GM21529 (cell line): ENCODE results near the gene FOXN4.

Source experiments
- ATAC-seq: cut with Tn5 transposase; IDR thresholded peaks from one replicate; pipeline ENCODE4 v1.9.1; 2021; ENCODE audit not compliant: unreplicated experiment

FOXN4 gene

GRCh38 chr12:109307051-109307450 is 2.0 kb downstream of the FOXN4 start:
- ATAC-seq, result no peak

- ATAC-seq, result no peak
Measured at GRCh38 chr12:109305547-109305946, 3.5 kb downstream of the FOXN4 start.

GRCh38 chr12:109304485-109304884 is 4.6 kb downstream of the FOXN4 start:
- ATAC-seq, result no peak

DNA sequence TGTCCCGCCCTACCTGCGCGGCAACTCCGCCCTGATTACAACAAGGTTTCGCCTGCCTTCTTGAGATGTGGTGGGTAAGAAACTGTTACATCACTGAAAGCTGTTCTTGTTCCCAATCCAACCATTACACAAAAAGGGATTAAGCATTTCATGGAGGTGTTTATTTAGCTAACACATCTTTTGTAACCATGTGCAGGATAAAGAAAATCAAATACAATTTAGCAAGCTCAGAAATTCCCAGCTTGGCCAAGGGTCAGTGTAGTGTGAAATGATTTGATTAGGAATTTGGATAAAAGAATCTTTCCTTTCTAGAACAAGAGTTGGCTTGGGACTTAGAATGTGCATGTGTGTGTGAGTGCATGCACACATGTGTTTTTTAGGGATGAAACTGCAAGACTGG is 6.3 kb downstream of the FOXN4 start:
- ATAC-seq, result no peak

DNA sequence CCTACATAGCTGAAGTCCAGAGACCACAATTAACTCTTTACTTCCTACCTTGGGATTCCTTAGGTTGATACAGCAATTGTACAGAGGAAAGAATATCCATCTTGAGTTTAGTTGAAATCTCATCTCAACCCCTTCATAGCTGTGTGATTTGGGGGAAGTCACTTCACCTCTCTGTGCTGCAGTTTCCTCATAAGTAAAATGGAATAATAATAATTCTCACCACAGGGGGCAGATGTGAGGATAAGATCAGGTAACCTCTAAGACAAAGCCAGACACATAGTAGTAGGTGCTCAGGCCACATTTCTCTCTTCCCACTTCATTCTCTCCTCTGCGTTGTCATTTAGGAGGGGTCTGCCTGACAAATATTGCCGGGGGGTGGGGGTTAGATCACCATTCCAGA is 6.7 kb downstream of the FOXN4 start:
- ATAC-seq, result no peak

GRCh38 chr12:109301643-109302168 is 7.4 kb downstream of the FOXN4 start:
- no peak for ATAC-seq

DNA sequence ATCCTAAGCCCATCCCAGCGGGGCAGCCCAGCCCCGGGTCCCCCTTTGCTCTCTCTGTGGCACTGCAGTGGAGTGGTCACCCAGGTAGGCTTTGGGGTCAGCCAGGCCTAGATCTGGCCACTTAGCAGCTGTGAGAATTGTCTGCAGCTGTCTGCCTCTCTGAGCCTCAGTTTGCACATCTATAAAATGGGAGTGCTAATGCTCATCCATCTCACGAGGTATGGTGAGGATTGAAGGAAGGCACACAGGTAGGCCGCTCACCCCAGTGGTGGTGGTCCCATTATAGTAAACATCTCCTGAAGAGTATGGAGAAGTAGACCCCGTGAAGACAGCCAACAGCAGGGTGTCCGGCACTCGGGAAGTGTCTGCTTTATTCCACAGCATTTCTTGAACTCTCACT is 9.2 kb downstream of the FOXN4 start:
- ATAC-seq, result no peak

DNA sequence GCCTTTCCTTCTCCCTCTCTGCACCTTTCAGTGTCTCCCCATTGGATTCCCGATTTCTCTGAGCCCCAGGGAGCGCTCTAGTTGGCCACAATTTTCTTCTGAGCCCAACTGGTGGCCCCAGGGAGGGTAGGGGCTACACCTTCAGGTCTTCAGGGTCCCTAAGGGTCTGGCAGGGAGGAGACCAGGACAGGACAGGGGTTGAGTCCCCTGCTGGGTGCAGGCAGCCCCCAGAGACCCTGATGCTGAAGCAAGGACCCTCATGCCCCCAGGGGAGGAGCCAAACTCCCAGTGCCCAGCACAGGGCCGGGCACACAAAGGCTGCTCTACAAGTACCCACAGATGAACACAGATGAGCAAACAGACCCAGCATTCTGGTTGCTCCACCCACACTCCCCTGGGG is 12.7 kb downstream of the FOXN4 start:
- ATAC-seq, result no peak

DNA sequence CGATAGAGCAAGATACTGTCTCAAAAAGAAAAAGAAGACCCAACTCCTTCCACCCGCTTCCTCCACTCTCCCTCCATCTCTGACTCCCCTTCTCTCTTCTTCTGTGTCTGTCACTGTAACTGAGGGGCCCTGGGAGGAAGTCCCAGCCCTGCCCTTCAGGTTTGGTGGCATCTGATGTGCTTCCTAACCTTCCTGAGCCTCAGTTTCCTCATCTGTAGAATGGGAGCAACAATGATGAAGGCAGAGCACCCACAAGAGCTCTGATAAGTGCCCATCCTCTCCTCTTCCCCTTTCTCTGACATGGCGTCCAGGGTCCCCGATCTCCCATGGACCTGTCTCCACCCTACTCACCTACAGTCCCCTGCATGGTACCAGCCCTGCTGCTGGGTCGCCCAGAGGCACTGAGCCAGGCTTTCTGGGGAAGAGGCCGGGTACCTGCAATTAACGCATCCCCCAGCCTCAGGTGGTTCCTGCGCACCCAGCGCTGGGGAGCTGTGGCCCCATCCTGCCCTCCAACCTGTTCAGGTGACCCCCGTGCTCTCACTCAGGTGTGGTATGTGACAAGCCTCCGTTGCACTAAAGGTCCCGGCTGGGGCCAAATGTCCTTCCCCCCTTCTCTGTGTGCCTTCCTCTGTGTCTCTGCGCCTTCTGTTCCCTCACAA is 13.2 kb downstream of the FOXN4 start:
- ATAC-seq, result no peak

GRCh38 chr12:109294286-109294796 is 14.7 kb downstream of the FOXN4 start:
- ATAC-seq, result no peak

- no peak for ATAC-seq
Measured at GRCh38 chr12:109293106-109293505, 16.0 kb downstream of the FOXN4 start.

DNA sequence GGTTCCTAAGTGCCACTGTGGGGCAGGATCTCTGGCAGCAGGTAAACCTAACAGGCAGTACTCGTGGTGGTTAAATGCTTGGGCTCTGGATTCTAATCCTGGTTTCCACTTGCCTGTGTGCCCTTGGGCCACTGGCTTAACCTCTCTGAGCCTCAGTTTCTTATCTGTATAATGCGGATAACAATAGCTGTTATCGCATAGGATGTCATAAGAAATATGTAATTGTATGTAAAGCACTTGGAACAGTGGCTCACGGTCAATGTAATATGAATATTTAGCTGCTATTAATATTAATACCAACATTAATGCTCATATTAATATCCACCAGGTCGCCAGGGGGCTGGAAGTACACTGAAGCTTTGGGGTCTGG is 16.8 kb downstream of the FOXN4 start:
- ATAC-seq, result no peak

- ATAC-seq, result no peak
Measured at GRCh38 chr12:109291521-109292341, 17.4 kb downstream of the FOXN4 start.

GRCh38 chr12:109291117-109291516 is 18.0 kb downstream of the FOXN4 start:
- ATAC-seq, result no peak

DNA sequence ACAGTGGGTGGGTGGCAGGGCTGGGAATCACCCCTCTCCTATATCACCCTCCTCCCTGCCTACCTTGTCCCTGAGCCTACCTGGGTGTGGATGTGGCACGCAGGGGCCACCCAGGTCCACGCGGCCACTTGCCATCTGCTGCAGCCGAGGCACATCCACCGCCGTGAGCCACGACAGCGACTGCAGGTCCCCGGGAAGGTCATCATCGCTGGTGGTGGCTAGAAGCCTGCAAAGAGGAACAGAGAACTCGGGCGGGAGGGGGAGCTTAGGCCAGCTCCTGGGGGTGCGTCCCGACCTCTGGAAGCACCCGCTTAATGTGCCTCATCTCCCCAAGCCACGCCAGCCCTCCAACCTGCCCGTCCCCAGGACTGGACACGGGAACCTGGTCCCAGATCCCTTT is 19.0 kb downstream of the FOXN4 start:
- ATAC-seq, result no peak

DNA sequence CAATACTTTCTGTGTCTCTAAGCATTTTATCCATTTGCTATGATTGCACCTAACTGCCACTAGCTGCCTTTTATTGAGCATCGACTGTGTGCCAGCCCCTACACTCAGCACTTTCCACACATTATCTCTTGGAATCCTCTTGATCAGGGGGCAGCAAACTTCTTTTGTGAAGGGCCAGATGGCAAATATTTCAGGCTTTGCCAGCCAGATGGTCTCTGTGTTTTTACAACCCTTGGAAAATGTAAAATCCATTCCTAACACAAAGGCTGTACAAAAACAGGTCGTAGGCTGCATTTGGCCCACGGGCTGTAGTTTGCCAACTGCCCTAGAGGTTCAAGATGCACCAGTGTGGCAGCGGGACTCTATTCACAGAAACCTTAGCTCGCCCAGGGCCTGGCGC is 19.5 kb downstream of the FOXN4 start:
- ATAC-seq, result no peak

- no peak for ATAC-seq
Measured at GRCh38 chr12:109289004-109289403, 20.1 kb downstream of the FOXN4 start.

DNA sequence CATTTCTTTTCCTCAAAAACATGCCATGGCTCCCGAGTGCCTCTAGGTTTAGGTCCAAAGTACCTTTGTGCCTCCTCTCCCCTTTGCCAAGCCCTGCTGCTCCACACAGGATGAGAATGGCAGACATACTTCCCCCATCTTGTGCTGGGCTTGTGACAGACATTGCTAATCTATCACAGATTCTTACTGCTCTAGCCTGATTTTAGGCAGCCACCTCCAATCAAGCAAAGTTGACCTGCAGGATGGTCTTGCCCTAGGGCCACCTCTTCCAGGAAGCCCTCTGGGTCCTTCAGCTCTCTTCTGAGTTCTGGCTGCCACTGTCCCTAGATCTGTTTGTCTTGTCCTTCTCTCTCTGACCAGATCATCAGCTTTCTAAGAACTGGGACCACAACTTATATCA is 20.5 kb downstream of the FOXN4 start:
- no peak for ATAC-seq

GRCh38 chr12:109287811-109288469 is 21.1 kb downstream of the FOXN4 start:
- ATAC-seq, result no peak

DNA sequence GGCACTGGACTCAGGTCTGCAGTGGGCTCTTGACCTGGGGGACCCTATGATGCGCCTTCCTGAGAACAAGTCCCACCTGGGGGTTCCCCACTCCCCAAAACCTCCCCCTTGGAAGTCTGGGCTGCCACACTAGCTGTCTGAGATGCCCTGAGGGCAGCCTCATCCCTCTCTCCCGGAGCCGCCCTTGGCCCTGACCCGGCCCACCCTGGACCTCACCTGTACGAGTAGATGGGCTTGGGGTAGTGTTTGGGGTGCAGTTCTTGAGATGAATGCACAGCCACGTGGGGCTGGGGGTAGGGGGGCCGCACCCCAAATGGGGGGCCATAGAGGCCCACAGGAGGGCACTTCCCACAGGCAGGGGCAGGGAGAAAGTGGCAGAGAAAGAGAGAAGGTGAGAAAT is 21.9 kb downstream of the FOXN4 start:
- ATAC-seq, result no peak

GRCh38 chr12:109286652-109287051 is 22.4 kb downstream of the FOXN4 start:
- ATAC-seq, result no peak

DNA sequence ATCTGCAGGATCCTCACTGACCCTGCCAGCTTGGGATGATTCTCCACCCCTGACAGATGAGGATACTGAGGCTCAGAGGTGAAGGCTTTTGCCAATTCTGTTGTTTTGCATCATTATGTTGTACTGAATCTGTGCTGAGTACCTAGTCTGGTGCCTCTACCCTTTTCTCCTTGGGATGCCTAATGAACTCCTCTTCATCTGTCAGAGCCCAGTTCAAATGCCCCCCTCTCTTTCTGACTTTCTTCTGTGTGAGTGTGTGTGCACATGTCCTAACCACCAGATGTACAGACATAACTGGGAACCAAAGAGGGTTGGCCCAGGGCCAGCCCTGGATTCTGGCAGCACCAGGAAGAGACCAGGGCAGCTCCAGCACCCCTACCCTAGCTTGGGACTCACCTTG is 22.8 kb downstream of the FOXN4 start:
- ATAC-seq, result no peak
